Osteocyte (in vitro differentiated cells): ENCODE data around the gene ITGAV. TPM values are rescaled to one million over a fixed set of nuclear protein-coding genes. Genes with fewer than 3 reads are reported as not detected.

ENCODE experiments used
- DNase-seq: peaks from one replicate; pipeline ENCODE4 v3.0.0; 2021; ENCODE audit warnings: mixed read lengths; ENCODE audit not compliant: unreplicated experiment; ENCODE audit errors: extremely low spot score
- H3K27ac Mint-ChIP-seq: one replicate; pipeline ENCODE4 v1.8.0; 2021; ENCODE audit warnings: mild to moderate bottlenecking, mixed read lengths; ENCODE audit not compliant: unreplicated experiment
- H3K27me3 Mint-ChIP-seq: one replicate; pipeline ENCODE4 v1.8.0; 2021; ENCODE audit warnings: mixed read lengths; ENCODE audit not compliant: unreplicated experiment
- H3K36me3 Mint-ChIP-seq: one replicate; pipeline ENCODE4 v1.8.0; 2021; ENCODE audit warnings: mixed read lengths; ENCODE audit not compliant: unreplicated experiment
- H3K4me1 Mint-ChIP-seq: one replicate; pipeline ENCODE4 v1.8.0; 2021; ENCODE audit warnings: mixed read lengths; ENCODE audit not compliant: unreplicated experiment
- H3K4me3 Mint-ChIP-seq: one replicate; pipeline ENCODE4 v1.8.0; 2021; ENCODE audit warnings: mild to moderate bottlenecking, moderate library complexity, mixed read lengths; ENCODE audit not compliant: unreplicated experiment
- H3K9me3 Mint-ChIP-seq: one replicate; pipeline ENCODE4 v1.8.0; 2021; ENCODE audit warnings: mixed read lengths; ENCODE audit not compliant: unreplicated experiment
- total RNA-seq: library from RNA; stranded (reverse); gene quantifications from 2 replicates; pipeline ENCODE4 v1.2.1, GENCODE V29; 2021
- TF ChIP-seq, protein P1 (sequence below): fragments of 200-600 bp; sonication (generic); IDR thresholded peaks from 2 replicates; pipeline ENCODE4 v1.5.0; 2021; ENCODE audit warnings: antibody characterized with exemption, mild to moderate bottlenecking, moderate library complexity

The ITGAV gene
- total RNA-seq, 1 donor from 2014 or later, result 141 TPM

DNA sequence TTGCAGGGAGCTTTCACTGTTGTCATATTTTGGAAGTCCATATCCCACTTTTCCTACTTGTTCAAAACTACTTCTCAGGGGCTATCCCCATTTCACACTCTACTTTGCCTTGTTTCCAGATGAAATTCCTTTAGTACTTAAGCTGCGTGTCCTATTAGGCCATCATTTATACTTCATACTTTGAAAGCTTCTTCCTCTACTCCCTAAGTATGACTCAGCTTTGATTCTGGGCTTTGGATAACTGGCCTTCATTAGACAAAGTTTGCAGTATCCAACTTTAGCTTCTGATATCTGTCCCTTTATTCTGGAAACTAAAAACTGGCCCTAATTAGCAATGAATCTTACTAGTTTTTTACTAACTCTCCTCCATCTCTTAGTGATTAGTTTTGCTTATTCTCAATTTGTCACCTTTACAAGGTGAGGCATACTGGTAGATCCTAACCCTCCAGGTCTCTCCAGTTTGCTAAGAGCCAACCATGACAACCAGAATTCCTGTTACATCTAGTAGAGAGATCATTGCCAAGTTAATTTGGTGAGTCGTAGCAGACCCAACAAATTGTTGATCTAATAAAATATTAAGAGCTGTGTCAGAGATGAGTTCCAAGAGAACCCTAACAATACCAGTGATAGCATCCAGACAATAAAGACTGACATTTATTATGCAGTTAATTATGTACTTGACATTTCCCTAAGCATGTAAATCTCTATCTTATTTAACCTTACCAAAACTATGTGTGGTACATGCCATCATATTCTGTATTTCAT, 31.2 kb upstream of the ITGAV start:
- TF ChIP-seq, protein P1, sequence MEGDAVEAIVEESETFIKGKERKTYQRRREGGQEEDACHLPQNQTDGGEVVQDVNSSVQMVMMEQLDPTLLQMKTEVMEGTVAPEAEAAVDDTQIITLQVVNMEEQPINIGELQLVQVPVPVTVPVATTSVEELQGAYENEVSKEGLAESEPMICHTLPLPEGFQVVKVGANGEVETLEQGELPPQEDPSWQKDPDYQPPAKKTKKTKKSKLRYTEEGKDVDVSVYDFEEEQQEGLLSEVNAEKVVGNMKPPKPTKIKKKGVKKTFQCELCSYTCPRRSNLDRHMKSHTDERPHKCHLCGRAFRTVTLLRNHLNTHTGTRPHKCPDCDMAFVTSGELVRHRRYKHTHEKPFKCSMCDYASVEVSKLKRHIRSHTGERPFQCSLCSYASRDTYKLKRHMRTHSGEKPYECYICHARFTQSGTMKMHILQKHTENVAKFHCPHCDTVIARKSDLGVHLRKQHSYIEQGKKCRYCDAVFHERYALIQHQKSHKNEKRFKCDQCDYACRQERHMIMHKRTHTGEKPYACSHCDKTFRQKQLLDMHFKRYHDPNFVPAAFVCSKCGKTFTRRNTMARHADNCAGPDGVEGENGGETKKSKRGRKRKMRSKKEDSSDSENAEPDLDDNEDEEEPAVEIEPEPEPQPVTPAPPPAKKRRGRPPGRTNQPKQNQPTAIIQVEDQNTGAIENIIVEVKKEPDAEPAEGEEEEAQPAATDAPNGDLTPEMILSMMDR, result no peak
- H3K4me1 Mint-ChIP-seq, result peaks cover 2% of the 10 kb centered on the region
- peaks cover 5% of the 10 kb centered on the region for H3K36me3 Mint-ChIP-seq
- no peaks in the 10 kb centered on the region for H3K27me3 Mint-ChIP-seq
- H3K27ac Mint-ChIP-seq, result no peak overlapping the region
- no peak for DNase-seq
- no peak overlapping the region for H3K4me3 Mint-ChIP-seq
- H3K9me3 Mint-ChIP-seq, result peaks cover 11% of the 10 kb centered on the region

DNA sequence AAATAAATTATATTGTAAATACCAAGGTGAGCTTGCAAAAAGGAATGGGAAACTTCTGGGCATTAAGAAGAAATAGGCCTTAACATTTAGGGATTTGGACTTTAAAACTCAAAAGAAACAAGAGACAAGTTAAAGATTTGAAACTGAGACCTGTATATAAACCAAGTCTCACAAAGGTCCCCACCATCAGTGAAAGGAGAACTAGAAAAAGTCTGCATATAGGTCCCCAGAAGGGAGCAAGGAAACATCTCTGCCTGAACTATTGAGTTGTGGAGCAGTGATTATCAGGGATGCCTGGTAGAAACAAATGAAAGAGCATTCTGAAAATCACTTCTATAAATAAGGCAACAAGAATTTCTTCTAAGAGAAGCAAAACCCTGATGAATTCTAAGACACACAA, 30.5 kb upstream of the ITGAV start:
- no peak overlapping the region for H3K4me3 Mint-ChIP-seq
- no peaks in the 10 kb centered on the region for H3K27me3 Mint-ChIP-seq
- H3K36me3 Mint-ChIP-seq, result peaks cover 5% of the 10 kb centered on the region
- TF ChIP-seq, protein P1, result no peak
- H3K9me3 Mint-ChIP-seq, result peaks cover 15% of the 10 kb centered on the region
- H3K4me1 Mint-ChIP-seq, result peaks cover 2% of the 10 kb centered on the region
- DNase-seq, result no peak
- H3K27ac Mint-ChIP-seq, result no peak overlapping the region

DNA sequence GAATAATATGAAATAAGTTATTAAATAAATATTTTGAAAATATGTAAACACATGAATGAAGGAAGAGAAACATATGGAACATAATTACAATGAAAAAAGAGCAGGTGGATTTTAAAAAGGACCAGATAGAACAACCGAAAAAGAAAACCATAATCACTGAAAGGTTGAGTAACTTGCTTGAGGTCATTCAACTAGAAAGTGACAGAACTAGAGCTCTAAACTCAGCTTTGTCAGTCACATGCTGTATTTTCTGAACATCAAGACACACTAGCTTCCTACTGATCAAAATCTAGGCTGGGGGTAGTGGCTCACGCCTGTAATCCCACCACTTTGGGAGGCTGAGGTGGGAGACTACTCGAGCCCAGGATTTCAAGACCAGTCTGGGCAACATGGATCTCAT, 30.0 kb upstream of the ITGAV start:
- no peak overlapping the region for H3K4me3 Mint-ChIP-seq
- TF ChIP-seq, protein P1, result no peak
- no peaks in the 10 kb centered on the region for H3K27me3 Mint-ChIP-seq
- peaks cover 5% of the 10 kb centered on the region for H3K36me3 Mint-ChIP-seq
- no peak overlapping the region for H3K27ac Mint-ChIP-seq
- peaks cover 2% of the 10 kb centered on the region for H3K4me1 Mint-ChIP-seq
- peaks cover 15% of the 10 kb centered on the region for H3K9me3 Mint-ChIP-seq
- DNase-seq, result no peak

DNA sequence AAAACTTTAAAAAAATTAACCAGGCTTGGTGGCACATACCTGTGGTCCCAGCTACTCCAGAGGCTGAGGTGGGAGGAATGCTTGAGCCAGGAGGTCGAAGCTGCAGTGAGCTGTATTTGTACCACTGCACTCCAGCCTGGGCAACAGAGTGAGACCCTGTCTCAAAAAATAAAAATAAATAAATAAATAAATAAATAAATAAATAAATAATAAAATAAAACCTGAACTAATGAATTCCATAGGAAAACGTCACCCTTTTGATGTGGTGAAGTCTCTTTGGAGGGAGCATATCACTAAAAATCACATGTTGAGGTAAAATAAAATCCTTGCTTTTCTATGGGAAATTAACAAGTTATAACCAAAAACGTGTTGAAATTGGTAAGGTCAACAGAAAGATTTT, 29.6 kb upstream of the ITGAV start:
- Mint-ChIP-seq H3K36me3 (peaks cover 5% of the 10 kb centered on the region), H3K27ac (no peak overlapping the region), H3K4me3 (no peak overlapping the region), H3K27me3 (no peaks in the 10 kb centered on the region), H3K4me1 (peaks cover 2% of the 10 kb centered on the region), H3K9me3 (peaks cover 15% of the 10 kb centered on the region)
- TF ChIP-seq, protein P1, result no peak
- no peak for DNase-seq

DNA sequence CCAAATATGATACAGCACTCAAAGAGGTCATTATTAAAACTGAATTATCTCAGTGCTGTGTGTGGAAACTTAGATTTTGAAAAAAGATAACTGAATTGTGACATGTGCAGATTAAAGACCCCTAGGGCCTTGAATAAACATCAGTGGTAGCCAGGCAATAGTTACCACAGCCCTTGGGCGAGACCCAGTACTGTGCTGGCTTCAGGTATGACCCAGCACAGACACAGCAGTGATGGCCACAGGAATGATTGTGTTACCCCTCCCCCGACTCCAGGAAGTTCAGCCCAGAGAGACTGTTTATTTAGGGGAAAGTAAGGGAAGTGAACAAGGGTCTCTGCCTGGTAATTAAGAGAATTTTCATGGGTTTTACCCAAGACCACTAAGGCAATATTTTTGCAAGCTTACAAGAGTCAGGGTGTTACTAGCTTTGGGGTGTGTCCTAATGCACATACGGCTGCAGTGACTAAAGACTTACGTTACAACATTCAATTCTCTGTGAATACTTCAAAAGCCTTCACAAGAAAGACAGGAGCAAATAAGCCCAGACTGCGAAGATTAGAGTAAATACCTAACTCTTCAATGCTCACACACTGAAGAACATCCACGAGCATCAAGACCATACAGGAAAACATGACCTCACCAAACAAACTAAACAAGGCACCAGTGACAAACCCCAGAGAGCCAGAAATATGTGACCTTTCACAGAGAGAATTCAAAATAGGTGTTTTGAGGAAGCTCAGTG, 28.2 kb upstream of the ITGAV start:
- peaks cover 2% of the 10 kb centered on the region for H3K4me1 Mint-ChIP-seq
- no peak for DNase-seq
- H3K27ac Mint-ChIP-seq, result no peak overlapping the region

More for the DNA sequence above, 28.2 kb upstream of the ITGAV start:
- Mint-ChIP-seq H3K4me3 (no peak overlapping the region), H3K36me3 (peaks cover 5% of the 10 kb centered on the region), H3K27me3 (no peaks in the 10 kb centered on the region), H3K9me3 (peaks cover 15% of the 10 kb centered on the region)
- TF ChIP-seq, protein P1, result no peak
